CD4-positive, alpha-beta T cell treated with Interleukin-4 for 4 hours (primary cell): ENCODE results near the gene OR8U1.
"Not testable (repeated sequence)": the region's sequence is repeated elsewhere in the genome, so short reads cannot be mapped to it uniquely, and the experiment has no call there.

ENCODE experiments used
- DNase-seq: peaks from one replicate; pipeline ENCODE4 v3.0.0-alpha.2; 2020

The OR8U1 gene

GRCh38 chr11:56375324-56375723 is at the start of gene OR8U1:
Gene OR8U1, plus strand, starts transcription at chr11:56375624. Its CDS starts 0 bp downstream, at chr11:56375624.
- DNase-seq: no peak

- DNase-seq: no peak
Observed at GRCh38 chr11:56331861-56332491, 43.4 kb upstream of the OR8U1 start.

- no peak for DNase-seq
Observed at GRCh38 chr11:56333156-56333555, 42.3 kb upstream of the OR8U1 start.

- DNase-seq: no peak
Observed at GRCh38 chr11:56340289-56340688, 35.1 kb upstream of the OR8U1 start.

GRCh38 chr11:56345739-56346138 is 29.7 kb upstream of the OR8U1 start, which contains the start of gene OR8K1:
Gene OR8K1, plus strand, starts transcription at chr11:56346039. Its CDS starts 0 bp downstream, at chr11:56346039.
- DNase-seq: no peak

- DNase-seq: no peak
Observed at GRCh38 chr11:56353991-56354390, 21.4 kb upstream of the OR8U1 start, which contains the start of gene OR8J1. Gene OR8J1, plus strand, starts transcription at chr11:56354291. Its CDS starts 5,956 bp downstream, at chr11:56360247.

- no peak for DNase-seq
Observed at GRCh38 chr11:56380120-56380519, 4.7 kb downstream of the OR8U1 start.

GRCh38 chr11:56394381-56394780 is 19.0 kb downstream of the OR8U1 start:
- no peak for DNase-seq

GRCh38 chr11:56396047-56396446 is 20.6 kb downstream of the OR8U1 start:
- no peak for DNase-seq

GRCh38 chr11:56401858-56402461 is 26.5 kb downstream of the OR8U1 start:
- not testable (repeated sequence) for DNase-seq

GRCh38 chr11:56404393-56404792 is 29.0 kb downstream of the OR8U1 start:
- DNase-seq: no peak

- DNase-seq: no peak
Observed at GRCh38 chr11:56410801-56411200, 35.4 kb downstream of the OR8U1 start.

GRCh38 chr11:56412396-56412795 is 37.0 kb downstream of the OR8U1 start, which contains the start of gene OR5AL1:
Gene OR5AL1, plus strand, starts transcription at chr11:56412696.
- DNase-seq: no peak
